ENCODE results near the gene KMT2C. TPM values are rescaled to one million over a fixed set of nuclear protein-coding genes. Genes with fewer than 3 reads are reported as not detected.
"Not testable (repeated sequence)": the region's sequence is repeated elsewhere in the genome, so short reads cannot be mapped to it uniquely, and the experiment has no call there.

Gene KMT2C
- total and polyA plus RNA-seq, 8 donors = 10.1 to 64.1 (median 53.3) TPM

DNA sequence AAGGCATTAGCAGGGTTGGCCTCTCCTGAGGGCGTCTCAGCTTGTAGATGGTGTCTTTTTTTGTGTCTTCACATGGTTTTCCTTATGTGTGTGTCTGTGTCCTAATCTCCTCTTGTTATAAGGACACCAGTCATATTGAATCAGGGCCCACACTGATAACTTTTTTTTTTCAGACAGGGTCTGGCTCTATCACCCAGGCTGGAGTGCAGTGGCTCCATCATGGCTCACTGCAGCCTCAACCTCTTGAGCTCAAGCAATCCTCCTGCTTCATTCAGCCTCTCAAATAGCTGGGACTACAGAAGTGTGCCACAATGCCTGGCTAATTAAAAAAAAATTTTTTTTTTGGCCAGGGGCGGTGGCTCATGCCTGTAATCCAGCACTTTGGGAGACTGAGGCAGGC is 41.3 kb upstream of the KMT2C start:
- no peaks in the 10 kb centered on the region for H3K27me3 ChIP-seq
- no peaks in the 10 kb centered on the region for H3K9me3 ChIP-seq
- TF ChIP-seq, protein P1, sequence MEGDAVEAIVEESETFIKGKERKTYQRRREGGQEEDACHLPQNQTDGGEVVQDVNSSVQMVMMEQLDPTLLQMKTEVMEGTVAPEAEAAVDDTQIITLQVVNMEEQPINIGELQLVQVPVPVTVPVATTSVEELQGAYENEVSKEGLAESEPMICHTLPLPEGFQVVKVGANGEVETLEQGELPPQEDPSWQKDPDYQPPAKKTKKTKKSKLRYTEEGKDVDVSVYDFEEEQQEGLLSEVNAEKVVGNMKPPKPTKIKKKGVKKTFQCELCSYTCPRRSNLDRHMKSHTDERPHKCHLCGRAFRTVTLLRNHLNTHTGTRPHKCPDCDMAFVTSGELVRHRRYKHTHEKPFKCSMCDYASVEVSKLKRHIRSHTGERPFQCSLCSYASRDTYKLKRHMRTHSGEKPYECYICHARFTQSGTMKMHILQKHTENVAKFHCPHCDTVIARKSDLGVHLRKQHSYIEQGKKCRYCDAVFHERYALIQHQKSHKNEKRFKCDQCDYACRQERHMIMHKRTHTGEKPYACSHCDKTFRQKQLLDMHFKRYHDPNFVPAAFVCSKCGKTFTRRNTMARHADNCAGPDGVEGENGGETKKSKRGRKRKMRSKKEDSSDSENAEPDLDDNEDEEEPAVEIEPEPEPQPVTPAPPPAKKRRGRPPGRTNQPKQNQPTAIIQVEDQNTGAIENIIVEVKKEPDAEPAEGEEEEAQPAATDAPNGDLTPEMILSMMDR (IDR thresholded peaks at IDR 0.05) = no peak
- DNase-seq (no peak), ATAC-seq (no peak), FAIRE-seq (no peak)
- intact Hi-C loops (cut with DNase I) = no loop called here
- H3K4me1 ChIP-seq = no peaks in the 10 kb centered on the region
- no peak overlapping the region for H3K4me3 ChIP-seq
- H3K27ac ChIP-seq = no peak overlapping the region
- WGBS, 2 donors = 89 to 98% methylated on average over 2 of the region's 2 CpGs
- H3K36me3 ChIP-seq = no peaks in the 10 kb centered on the region

DNA sequence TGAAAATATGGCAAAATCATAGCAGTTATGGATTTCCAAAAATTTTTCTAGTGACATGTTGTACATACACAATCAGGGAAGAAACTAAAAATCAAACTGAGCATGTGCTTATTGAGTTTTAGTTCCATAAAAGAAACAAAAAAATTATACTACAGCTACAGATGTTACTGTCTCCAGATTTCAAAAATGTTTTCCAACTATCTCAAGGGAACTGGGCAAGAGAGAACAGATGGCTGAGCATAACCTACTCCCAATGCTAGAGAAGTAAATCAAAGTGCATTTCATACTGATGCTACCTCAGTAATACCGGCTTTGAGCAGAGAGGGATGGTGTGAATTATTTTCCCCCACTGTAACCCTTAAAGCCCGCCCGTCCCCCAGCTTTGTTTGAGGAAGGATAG is 40.7 kb upstream of the KMT2C start:
- H3K4me3 ChIP-seq = no peak overlapping the region
- FAIRE-seq (no peak), ATAC-seq (no peak), DNase-seq (no peak)
- H3K27ac ChIP-seq = no peak overlapping the region
- H3K4me1 ChIP-seq = no peaks in the 10 kb centered on the region
- no peaks in the 10 kb centered on the region for H3K36me3 ChIP-seq
- TF ChIP-seq, protein P1 (IDR thresholded peaks at IDR 0.05) = no peak
- WGBS, 2 donors = 87 to 91% methylated on average over 3 of the region's 3 CpGs
- intact Hi-C loops (cut with DNase I) = no loop called here
- H3K27me3 ChIP-seq = no peaks in the 10 kb centered on the region
- H3K9me3 ChIP-seq = no peaks in the 10 kb centered on the region

DNA sequence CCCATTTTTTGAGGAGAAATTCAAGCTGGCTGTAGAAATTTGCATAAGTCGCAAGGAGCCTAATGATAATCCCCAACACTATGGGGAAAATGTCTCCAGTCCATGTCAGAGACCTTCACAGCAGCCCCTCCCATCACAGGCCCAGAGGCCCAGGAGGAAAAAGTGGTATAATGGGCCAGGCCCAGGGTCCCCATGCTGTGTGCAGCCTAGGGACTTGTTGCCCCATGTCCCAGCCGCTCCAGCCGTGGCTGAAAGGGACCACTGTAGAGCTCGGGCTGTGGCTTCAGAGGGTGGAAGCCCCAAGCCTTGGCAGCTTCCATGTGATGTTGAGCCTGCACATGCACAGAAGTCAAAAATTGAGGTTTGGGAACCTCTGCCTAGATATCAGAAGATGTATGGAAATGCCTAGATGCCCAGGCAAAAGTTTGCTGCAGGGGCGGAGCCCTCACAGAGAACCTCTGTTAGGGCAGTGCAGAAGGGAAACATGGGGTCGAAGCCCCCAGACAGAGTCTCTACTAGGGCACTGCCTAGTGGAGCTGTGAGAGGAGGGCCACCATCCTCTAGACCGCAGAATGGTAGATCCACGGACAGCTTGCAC is 35.3 kb upstream of the KMT2C start:
- H3K4me1 ChIP-seq; H3K9me3 ChIP-seq; intact Hi-C loops (cut with DNase I); H3K4me3 ChIP-seq; DNase-seq; FAIRE-seq; H3K27ac ChIP-seq; H3K27me3 ChIP-seq; ATAC-seq; H3K36me3 ChIP-seq: not testable (repeated sequence)
- 95 to 98% methylated on average over 8 of the region's 8 CpGs for WGBS, 2 donors

DNA sequence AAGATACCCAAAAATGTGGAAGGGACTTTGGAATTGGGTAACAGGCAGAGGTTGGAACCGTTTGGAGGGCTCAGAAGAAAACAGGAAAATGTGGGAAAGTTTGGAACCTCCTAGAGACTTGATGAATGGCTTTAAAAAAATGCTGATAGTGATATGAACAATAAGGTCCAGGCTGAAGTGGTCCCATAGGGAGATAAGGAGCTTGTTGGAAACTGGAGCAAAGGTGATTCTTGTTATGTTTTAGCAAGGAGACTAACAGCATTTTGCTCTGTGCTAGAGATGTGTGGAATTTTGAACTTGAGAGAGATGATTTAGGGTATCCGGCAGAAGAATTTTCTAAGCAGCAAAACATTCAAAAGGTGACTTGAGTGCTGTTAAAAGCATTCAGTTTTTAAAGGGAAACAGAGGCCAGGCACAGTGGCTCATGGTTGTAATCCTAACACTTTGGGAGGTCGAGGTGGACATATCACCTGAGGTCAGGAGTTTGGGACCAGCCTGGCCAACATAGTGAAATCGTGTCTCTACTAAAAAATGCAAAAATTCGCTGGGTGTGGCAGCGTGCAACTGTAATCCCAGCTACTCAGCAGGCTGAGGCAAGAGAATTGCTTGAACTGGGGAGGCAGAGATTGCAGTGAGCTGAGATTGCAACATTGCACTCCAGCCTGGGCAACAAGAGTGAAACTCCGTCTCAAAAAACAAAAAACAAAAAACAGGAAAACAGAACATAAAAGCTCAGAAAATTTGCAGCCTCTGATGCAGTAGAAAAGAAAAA is 34.6 kb upstream of the KMT2C start:
- 74 to 77% methylated on average over 7 of the region's 7 CpGs for WGBS, 2 donors
- H3K4me1 ChIP-seq; H3K27ac ChIP-seq; H3K27me3 ChIP-seq; H3K36me3 ChIP-seq; H3K4me3 ChIP-seq; DNase-seq; H3K9me3 ChIP-seq; intact Hi-C loops (cut with DNase I); ATAC-seq; FAIRE-seq: not testable (repeated sequence)

DNA sequence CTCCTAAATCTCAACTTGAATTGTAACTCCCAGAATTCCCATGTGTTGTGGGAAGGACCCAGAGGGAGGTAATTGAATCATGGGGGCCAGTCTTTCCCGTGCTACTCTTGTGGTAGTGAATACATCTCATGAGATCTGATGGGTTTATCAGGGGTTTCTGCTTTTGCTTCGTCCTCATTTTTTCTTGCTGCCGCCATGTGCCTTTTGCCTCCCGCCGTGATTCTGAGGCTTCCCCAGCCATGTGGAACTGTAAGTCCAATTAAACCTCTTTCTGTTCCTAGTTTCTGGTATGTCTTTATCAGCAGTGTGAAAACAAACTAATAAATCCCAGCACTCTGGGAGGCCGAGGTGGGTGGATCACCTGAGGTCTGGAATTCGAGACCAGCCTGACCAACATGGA is 33.8 kb upstream of the KMT2C start:
- WGBS, 2 donors = 81% methylated on average over 7 of the region's 7 CpGs
- ATAC-seq = not testable (repeated sequence)

DNA sequence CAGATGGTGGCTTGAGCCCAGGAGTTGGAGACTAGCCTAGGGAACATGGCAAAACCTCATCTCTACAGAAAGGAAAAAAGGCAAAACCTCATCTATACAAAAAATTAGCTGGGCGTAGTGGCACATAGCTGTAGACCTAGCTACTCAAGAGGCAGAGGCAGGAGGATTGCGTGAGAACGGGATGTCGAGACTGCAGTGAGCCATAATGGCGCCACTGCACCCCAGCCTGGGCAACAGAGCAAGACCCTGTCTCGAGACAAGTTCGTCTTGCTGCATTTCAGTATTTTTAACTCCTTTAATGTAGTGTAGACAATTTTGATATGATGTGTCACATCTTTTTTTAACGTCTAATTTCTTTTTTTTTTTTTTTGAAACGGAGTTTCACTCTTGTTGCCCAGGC is 31.4 kb upstream of the KMT2C start:
- ATAC-seq (no peak), DNase-seq (no peak), FAIRE-seq (no peak)
- H3K27me3 ChIP-seq = no peaks in the 10 kb centered on the region
- intact Hi-C loops (cut with DNase I) = no loop called here
- no peak overlapping the region for H3K4me3 ChIP-seq
- peaks cover 0 to 12% (median 7%) of the 10 kb centered on the region in 3 donors for H3K4me1 ChIP-seq
- H3K9me3 ChIP-seq = no peaks in the 10 kb centered on the region
- H3K36me3 ChIP-seq = no peaks in the 10 kb centered on the region
- H3K27ac ChIP-seq = no peak overlapping the region
- WGBS, 2 donors = 92 to 95% methylated on average over 9 of the region's 9 CpGs
- TF ChIP-seq, protein P1 (IDR thresholded peaks at IDR 0.05) = no peak

More for the DNA sequence above, 33.8 kb upstream of the KMT2C start:
- H3K4me1 ChIP-seq; H3K27me3 ChIP-seq; H3K36me3 ChIP-seq; H3K9me3 ChIP-seq; H3K27ac ChIP-seq; DNase-seq; intact Hi-C loops (cut with DNase I); FAIRE-seq; H3K4me3 ChIP-seq: not testable (repeated sequence)

All from pancreas (tissue), 10 donors.